Right renal pelvis (tissue), 4 donors: ENCODE data around the gene PRRT1. TPM values are rescaled to one million over a fixed set of nuclear protein-coding genes. Genes with fewer than 3 reads are reported as not detected.

Experiments
- DNase-seq, 4 donors: peaks; one replicate each; pipeline ENCODE4 v3.0.0-alpha.2; 2013; ENCODE audit warnings: low read depth in 4 of 4, low spot score in 3 of 4, missing footprints in 1 of 4
- polyA plus RNA-seq, 4 donors: library from polyadenylated mRNA; unstranded; fragments of 120-200 nt; gene quantifications; one replicate each; pipeline ENCODE4 v1.2.1, GENCODE V29; 2013; ENCODE audit not compliant: insufficient read length in 4 of 4

The PRRT1 gene
- polyA plus RNA-seq, 4 donors, result 2.6 to 4.0 (median 3.2) TPM

DNA sequence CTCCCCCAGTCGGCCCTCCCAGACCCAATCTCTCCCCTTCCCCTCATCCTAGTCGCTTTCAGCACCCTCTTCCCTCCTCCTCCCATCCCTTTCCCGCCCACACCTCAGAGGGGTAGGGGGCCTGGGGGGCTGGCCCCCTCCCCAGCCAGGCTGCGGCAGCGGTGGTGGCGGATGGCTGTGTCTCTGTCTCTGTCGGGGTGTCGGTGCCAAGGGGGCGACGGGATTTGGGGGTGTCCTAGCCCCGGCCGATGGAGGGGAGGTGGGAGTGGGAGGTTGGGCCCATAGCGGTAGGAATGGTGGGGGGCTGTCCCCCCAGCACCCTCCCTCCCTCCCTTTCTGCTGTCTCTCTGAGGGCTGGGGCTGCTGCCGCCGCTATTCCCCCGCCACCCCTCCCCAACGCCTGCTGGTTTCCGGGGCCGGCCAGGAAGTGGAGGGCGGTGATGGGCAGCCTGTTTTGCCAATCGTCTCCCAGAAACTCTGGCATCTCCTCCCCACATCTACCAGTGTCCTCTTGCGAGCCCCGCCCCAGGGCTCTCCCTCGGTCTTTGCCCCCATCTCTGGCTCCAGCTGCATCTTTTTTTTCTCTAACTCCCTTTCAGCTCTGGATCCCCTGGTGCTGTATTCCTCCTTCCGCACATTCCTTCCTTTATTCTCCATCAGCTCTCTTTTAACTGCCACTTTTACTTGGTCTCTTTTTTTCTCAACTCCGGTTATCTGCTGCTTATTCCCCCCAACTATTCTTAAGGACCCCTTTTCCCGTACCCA, 24.2 kb upstream of the PRRT1 start, which contains the start of gene AGPAT1:
AGPAT1 (minus strand) TSS at position 374 of the 765 bp plus-strand sequence. CDS start 4,588 bp downstream, outside the sequence.
- peak in 3 of 4 donors; percentile 95 to 96 (median 96) for DNase-seq

DNA sequence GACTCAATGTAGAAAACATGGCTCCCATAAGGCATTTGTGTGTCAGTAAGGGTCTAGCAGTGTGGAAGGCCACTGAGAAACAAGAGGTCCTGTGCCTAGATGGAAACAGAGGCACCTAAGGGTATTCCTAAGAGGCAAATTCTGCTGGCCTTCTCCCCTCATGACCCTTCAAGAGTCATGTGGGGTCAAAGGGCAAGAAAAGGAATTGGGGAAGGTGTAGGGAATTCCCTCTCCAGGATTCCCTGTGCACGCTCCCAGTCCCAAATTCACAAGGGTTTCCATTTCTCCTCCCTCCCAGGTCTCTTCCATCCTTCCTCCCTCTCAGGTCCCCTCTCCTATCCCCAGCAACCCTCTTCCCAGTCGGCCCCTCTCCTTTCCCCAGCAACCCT, 23.6 kb upstream of the PRRT1 start:
- DNase-seq, result no peak

DNA sequence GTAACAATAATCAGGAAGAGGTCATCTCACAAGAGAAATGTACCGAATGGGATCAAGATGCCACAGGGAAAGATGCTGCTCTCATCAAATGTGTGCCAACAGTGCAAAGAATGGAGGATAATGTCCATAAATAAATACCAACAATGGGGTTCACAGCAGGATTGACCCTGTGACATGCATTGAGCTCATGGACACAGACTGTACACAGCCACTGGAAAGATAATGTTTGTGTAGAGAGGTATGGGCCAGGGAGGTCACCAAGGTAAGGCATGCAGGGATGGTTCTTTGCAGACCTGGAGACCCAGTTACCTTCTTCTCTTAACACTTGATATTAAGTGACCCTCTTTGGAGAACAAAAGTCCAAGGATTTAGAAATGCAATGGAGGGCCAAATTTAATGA, 22.7 kb upstream of the PRRT1 start:
- DNase-seq, result no peak

DNA sequence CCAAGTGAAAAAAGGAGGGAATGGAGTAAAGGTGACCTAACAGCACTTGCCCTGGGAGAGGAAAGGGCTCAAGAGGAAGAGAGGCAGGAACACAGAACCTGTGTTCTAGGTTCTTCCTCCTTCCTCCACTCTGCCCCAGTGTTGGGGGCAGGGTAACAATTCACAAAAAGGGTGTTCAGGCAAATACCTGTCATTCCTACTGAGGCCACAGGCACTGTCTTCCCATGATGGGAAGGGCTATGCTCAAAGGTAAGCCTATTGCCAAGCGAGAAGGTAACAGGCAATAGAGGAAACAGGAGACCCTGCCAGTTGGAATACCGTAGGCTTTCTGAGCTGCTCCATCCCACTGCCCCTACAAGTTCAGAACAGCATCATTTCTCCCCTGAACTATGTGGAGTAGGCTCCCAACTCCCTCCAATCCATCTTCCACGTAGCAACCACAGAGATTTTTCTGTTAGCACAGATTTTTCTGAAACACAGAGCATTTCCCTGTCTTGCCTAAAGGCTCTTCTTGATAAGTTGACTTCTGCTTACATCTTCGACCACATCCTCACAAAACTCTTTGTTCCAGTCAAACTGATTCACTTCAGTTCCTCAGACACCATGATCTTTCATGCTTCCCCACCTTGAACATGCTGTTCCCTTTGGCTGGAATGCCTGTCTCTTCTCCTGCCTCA, 21.4 kb upstream of the PRRT1 start:
- no peak for DNase-seq

DNA sequence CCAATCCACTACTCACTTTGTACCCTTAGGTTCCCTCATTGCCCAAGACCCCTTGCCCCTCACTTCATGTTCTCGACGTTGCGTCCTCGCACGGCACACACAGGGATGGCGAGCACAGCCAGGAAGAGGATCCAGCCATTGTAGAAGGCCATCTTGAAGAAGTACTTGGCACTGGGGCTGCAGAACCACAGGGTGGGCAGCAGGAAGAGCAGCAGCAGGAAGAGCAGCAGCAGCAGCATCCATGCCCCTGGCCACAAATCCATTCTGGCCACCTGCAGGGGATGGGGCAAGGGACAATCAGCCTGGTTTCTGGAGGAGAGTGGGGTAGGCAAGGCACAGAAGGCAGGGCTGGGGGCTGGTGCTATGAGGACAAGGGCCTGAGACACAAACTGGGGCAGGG, 19.5 kb upstream of the PRRT1 start:
- no peak for DNase-seq

DNA sequence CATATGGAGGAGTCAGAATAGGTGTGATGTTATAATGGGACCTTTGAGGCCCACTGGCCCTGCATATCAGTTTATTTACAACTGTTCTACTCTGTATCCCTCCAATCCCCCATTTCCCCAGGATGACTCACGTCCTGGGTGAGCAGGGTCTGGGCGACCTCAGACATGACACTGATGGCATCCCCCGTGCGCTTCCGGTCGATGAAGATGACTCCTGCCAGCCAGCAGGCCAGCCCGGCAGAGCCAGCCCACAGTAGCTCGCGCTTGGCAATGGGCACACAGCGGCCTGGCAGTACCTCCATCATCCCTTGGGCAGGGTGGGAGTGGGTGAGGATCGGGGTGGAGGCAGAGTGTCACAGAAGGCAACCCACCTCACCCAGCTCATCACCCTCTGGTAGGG, 18.6 kb upstream of the PRRT1 start:
- DNase-seq, result no peak

DNA sequence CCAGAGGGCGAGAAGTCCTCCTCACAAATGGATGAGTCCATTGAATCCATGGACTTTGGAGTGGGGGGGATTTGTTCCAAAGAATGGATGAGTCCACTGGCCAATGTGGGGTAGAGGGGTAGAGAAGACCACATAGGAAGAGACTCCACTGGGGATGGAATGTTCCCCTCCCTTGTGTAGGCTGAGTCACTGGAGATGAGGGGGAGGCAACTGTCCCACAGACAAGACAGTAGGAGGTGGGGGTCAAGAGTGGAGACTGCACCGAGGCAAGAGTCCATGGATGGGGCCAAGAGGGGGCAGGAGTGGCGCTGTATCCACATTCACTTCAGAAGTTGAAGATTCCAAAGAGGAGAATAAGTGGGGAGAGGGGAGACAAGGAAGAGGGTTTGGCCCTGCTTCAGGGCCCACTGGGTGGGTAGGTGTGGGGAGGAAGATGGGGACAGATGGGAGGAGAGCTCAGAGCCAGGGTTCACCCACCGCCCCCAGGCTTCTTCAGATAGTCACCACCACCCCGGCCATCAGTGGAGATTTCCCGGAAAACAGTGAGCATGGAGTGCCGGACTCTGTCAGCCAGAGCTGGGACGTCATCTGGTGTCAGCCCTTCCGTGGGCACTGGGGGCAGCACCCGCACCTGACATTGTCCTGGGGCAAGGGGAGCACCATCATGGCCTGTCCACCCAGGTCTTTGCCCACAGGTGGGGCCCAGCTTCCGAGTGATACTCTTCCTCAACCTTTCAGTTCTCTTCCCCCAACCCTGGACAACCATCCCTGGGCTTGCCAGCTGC, 17.3 kb upstream of the PRRT1 start:
- DNase-seq, result no peak

DNA sequence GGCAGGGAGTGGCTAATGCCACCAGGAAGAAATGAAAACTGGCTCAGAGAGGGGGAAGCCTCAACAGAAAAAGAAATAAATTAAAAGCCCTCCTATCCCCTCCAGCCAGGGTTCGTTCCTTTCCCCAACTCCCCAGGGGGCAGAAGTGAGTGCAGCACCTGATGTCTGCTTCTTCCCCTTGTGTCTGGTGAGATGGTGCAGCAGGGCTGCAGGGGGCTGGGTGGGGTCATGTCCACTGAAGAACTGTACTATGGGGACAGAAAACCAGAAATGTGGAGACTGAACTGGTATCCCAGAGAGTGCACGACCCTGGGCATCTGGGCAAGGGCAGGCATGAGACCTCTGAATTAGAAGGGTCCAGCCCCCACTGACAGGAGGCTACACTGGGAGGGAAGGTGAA, 16.6 kb upstream of the PRRT1 start:
- DNase-seq, result no peak

DNA sequence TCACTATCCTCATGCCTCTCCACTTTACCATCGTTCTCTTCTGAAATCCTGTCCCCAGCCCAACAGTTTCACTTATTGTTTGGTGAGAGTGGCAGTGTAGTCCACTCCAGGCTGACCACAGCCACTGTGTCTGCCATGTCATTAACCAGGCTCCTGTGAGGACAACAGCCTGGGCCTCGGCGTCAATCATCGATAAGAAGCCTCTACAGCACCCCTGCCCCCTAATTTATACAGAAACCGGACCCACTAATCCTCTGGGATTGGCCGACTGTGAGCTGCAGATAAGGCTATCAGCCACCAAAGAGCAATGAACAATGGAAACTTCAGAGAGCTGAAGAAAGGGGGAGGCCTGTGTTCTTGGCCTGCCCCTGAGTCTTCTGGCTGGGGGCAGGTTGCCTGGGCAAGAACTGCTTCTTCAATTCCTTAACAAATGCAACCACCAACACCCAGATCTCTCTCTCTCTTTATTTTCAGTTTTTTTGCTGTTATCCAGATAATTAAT, 16.1 kb upstream of the PRRT1 start:
- DNase-seq, result no peak

DNA sequence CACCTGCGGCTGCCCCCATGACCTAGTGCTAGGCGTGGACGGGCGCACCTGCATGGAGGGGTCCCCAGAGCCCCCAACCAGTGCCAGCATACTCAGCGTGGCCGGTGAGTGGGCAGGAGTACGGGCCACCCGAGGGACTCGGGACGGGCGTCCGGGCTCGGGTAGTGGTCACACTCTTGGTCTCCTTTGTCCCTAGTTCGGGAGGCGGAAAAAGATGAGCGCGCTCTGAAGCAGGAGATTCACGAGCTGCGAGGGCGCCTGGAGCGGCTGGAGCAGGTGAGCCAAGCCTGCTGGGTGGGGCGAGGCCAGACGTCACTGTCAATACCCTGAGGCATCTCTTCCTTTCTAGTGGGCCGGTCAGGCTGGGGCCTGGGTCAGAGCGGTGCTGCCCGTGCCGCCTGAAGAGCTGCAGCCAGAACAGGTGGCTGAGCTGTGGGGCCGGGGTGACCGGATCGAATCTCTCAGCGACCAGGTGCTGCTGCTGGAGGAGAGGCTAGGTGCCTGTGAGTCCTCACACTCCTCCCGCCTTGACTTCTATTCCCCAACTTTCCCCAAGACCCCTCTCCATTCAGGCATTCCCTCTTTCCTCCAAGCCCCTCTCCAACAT, 15.5 kb upstream of the PRRT1 start:
- DNase-seq, result no peak

DNA sequence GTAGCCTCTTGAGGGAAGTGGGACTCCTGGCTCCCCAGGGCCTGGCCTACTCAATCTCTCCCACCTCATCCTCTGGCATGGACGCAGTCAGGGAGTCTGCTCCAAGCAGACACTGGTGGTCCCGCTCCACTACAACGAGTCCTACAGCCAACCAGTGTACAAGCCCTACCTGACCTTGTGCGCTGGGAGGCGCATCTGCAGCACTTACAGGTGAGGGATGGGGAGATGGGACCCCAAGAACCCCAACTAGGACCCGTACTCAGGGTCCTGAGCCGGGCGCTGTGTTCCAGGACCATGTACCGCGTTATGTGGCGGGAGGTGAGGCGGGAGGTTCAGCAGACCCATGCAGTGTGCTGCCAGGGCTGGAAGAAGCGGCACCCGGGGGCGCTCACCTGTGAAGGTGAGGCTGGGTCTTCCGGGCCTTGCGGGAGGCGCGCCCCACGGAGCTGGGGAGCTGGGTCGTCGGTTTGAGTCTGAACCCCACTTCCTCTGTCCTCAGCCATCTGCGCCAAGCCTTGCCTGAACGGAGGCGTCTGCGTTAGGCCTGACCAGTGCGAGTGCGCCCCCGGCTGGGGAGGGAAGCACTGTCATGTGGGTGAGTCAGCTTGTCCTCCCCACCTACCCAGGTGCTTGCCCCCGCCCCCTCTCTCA, 14.8 kb upstream of the PRRT1 start:
- no peak for DNase-seq

DNA sequence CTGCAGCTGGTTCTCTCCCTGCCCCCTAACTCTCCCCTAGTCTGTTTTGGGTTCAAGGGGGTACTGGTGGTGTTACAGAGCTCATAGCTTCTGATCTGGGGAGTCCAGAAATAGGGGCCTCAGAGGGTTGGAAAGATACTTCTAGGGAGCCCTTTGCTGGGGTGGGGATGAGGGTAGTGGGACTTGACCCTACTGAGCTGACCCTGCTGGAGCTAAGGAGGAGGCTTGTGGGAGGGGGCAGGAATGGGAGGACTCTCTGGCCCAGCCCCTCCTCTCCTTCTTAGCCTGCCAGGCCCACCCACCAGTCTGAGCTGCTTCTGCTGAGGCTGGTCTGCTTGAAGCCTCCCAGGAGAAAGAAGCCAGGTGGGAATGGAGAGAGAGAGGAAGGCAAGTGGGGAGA, 12.6 kb upstream of the PRRT1 start, which contains the start of gene EGFL8:
EGFL8 (plus strand) TSS at position 301 of the 400 bp plus-strand sequence. CDS start 1,571 bp downstream, outside the sequence.
- DNase-seq, result no peak

DNA sequence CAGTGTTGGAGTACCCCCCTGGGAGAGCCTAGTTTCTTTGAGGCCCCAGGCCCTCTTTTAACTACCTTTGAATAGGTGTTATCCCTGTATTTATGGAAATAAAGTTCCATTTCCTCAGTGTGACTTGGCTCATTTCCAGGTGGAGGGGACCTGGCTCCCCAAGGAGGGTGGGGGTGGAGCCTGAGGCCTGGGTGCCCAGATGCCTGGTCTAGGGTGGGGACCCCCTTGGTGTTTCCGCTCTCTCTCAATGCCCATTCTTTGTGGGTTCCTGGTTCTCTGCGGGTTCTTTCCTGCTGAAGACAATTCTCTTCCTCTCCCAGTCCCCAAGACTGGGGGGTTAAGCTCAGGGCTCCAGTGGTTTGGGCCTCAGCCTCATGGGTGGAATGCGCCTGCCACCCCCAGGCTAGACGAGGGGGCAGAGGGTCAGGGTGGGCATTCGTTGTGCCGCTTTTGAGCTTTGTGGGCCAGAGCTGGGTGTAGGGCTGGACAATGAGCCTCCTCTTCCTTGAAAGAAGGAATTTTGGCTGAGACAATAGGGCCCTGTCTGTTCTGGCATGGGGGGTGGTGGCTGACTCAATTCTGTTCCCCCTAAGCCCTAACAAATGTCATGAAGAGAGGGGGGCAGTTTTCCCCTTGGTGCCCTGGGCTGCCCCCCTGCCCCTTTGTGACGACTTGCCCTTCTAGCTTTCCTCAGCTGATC, 12.0 kb upstream of the PRRT1 start:
- DNase-seq, result no peak

DNA sequence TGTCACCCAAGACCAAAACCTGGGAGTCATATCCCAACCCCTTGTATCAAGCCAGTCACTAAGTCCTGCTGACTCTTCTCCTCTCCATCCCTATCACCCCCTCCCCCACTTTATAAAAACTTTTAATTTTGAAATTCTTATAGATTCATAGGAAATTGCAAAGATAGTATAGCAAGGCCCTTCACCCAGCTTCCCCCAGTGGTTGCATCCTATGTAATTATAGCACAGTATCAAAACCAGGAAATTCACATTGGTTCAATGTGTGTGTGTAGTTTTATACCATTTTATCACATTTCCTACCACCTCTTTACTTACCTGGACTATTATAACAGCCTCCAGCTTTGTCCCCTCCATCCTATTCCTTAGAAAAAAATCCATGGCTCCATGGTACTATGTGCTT, 6.3 kb upstream of the PRRT1 start:
- no peak for DNase-seq

DNA sequence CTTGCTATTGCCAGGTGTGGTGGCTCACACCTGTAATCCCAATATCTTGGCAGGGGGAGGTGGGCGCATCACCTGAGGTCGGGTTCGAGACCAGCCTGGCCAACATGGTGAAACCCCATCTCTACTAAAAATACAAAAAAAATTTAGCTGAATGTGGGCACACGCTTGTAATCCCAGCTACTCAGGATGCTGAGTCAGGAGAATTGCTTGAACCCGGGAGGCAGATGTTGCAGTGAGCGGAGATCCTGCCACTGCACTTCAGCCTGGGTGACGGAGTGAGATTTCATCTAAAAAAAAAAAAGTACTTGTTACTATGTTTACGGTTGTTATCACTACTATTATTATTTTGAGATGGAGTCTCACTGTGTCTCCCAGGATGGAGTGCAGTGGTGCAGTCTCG, 5.2 kb upstream of the PRRT1 start:
- DNase-seq, result no peak

DNA sequence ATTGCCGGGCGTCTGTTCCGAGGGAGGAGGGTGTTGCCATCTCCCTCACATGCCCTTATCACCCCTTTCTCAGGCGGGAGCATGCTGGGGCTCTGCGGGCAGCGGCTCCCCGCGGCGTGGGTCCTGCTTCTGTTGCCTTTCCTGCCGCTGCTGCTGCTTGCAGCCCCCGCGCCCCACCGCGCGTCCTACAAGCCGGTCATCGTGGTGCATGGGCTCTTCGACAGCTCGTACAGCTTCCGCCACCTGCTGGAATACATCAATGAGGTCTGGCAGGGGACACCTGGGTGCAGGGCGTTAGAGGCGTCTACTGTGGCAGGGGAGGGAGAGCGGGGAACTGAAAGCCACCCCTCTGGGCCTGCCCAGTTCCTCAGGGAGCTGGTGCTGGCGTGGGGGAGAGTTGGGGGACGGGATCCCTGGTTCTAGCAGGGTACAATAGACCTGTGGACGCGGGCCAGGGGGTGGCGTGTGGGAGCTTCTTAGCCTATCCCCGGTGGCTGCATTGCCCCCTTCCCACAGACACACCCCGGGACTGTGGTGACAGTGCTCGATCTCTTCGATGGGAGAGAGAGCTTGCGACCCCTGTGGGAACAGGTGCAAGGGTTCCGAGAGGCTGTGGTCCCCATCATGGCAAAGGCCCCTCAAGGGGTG, 2.9 kb upstream of the PRRT1 start:
- peak in 1 of 4 donors; percentile 60 for DNase-seq

DNA sequence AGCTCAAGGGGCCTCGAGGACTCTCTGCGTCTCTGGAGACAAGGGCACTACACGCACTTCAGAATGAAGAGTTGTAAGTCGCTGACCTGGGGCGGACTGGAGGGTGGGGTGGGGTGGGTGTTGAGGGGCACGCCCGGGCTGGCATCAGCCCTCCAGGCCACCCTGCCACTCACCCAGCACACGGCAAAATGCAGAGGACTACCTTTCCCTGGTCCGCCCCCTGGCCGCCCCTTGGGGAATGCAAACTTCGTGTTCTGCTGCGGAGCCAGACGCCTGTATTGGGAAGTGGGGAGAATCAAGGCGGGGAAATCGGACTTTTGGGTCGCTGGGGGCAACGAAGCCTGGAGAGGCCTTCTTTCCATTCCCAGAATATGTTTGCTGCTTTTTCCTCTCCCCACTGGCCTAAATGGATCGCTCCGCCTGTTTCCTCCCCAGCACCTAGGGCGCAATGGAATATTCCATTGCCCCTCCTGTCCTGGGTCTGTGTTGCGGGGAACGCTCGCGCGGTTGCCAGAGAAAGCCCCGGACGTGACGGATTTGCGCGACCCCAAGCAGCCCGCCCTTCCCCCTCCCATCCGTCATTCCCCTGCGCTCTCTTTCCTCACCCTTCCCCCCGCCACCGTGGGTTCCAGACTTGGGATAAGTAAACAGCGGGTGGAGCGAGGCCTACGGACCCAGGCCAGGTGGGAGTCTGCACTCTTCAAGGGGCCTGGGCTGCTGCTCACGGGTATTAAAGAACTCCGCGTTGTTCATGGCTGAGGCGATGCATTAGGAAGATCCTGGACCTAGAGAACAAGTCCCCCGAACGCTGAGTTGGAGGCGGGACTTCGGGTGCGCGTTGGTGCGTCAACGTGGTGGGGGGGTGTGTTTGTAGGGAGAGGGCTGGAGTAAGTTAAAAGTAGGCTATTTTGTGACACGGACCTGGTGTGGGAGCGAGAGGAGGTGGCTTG, 2.1 kb upstream of the PRRT1 start, which contains the start of gene PPT2:
PPT2 (plus strand) TSS at position 578 of the 950 bp plus-strand sequence. CDS start 454 bp downstream, outside the sequence.
- DNase-seq, result peak; percentile 89 to 95 (median 92)
